Activated naive CD8-positive, alpha-beta T cell treated with anti-CD3 and anti-CD28 coated beads for 36 hours (primary cell): ENCODE results near the gene CRISPLD2. TPM values are rescaled to one million over a fixed set of nuclear protein-coding genes. Genes with fewer than 3 reads are reported as not detected.
A peak's percentile ranks its signal among the peaks of the same experiment; 100 is the strongest.
"Not testable (repeated sequence)": the region's sequence is repeated elsewhere in the genome, so short reads cannot be mapped to it uniquely, and the experiment has no call there.

ENCODE experiments used
- DNase-seq: peaks from one replicate; pipeline ENCODE4 v3.0.0; 2021
- H3K27ac Mint-ChIP-seq: one replicate; pipeline ENCODE4 v1.8.0; 2022; ENCODE audit warnings: mild to moderate bottlenecking, moderate library complexity, mixed read lengths
- H3K27me3 Mint-ChIP-seq: one replicate; pipeline ENCODE4 v1.8.0; 2022; ENCODE audit warnings: mild to moderate bottlenecking, mixed read lengths
- H3K36me3 Mint-ChIP-seq: one replicate; pipeline ENCODE4 v1.8.0; 2021; ENCODE audit warnings: mild to moderate bottlenecking, mixed read lengths
- H3K4me1 Mint-ChIP-seq: one replicate; pipeline ENCODE4 v1.8.0; 2021; ENCODE audit warnings: mixed read lengths
- H3K4me3 Mint-ChIP-seq: one replicate; pipeline ENCODE4 v1.8.0; 2022; ENCODE audit warnings: mild to moderate bottlenecking, moderate library complexity, mixed read lengths
- H3K9me3 Mint-ChIP-seq: one replicate; pipeline ENCODE4 v1.8.0; 2022; ENCODE audit warnings: mixed read lengths
- total RNA-seq, 2 experiments: library from RNA; stranded (reverse); gene quantifications; one replicate each; pipeline ENCODE4 v1.2.3, GENCODE V29; 2021

The CRISPLD2 gene
- total RNA-seq, 2 experiments from 2014 or later = not detected

- peaks cover 3% of the 10 kb centered on the region for H3K27me3 Mint-ChIP-seq
- no peak overlapping the region for H3K4me3 Mint-ChIP-seq
- no peaks in the 10 kb centered on the region for H3K9me3 Mint-ChIP-seq
- DNase-seq = no peak
- peaks cover 3% of the 10 kb centered on the region for H3K4me1 Mint-ChIP-seq
- H3K27ac Mint-ChIP-seq = no peak overlapping the region
- H3K36me3 Mint-ChIP-seq = no peaks in the 10 kb centered on the region
These were observed 114.2 kb downstream of the CRISPLD2 start for GRCh38 chr16:84933774-84934631.

- Mint-ChIP-seq H3K36me3 (no peaks in the 10 kb centered on the region), H3K4me3 (no peak overlapping the region), H3K4me1 (no peaks in the 10 kb centered on the region), H3K27me3 (peaks cover 3% of the 10 kb centered on the region), H3K9me3 (no peaks in the 10 kb centered on the region), H3K27ac (no peak overlapping the region)
- DNase-seq = no peak
These were observed 117.6 kb downstream of the CRISPLD2 start for GRCh38 chr16:84937196-84938005.

- not testable (repeated sequence) for H3K4me3 Mint-ChIP-seq, H3K27me3 Mint-ChIP-seq, H3K36me3 Mint-ChIP-seq, H3K27ac Mint-ChIP-seq, H3K4me1 Mint-ChIP-seq, H3K9me3 Mint-ChIP-seq, DNase-seq
These were observed 118.8 kb downstream of the CRISPLD2 start for GRCh38 chr16:84938616-84939015.

GRCh38 chr16:84940670-84941551 lies 121.1 kb downstream of the CRISPLD2 start:
- no peaks in the 10 kb centered on the region for H3K36me3 Mint-ChIP-seq
- no peak overlapping the region for H3K27ac Mint-ChIP-seq
- DNase-seq = no peak
- no peak overlapping the region for H3K4me3 Mint-ChIP-seq
- no peaks in the 10 kb centered on the region for H3K4me1 Mint-ChIP-seq
- no peaks in the 10 kb centered on the region for H3K9me3 Mint-ChIP-seq
- H3K27me3 Mint-ChIP-seq = peaks cover 7% of the 10 kb centered on the region

- no peaks in the 10 kb centered on the region for H3K4me1 Mint-ChIP-seq
- DNase-seq = no peak
- no peaks in the 10 kb centered on the region for H3K36me3 Mint-ChIP-seq
- peaks cover 7% of the 10 kb centered on the region for H3K27me3 Mint-ChIP-seq
- H3K9me3 Mint-ChIP-seq = no peaks in the 10 kb centered on the region
- H3K27ac Mint-ChIP-seq = no peak overlapping the region
- no peak overlapping the region for H3K4me3 Mint-ChIP-seq
These were observed 122.1 kb downstream of the CRISPLD2 start for GRCh38 chr16:84941921-84942320.

GRCh38 chr16:84942786-84943185 lies 123.0 kb downstream of the CRISPLD2 start:
- Mint-ChIP-seq H3K4me1 (no peaks in the 10 kb centered on the region), H3K9me3 (no peaks in the 10 kb centered on the region), H3K4me3 (no peak overlapping the region), H3K36me3 (no peaks in the 10 kb centered on the region), H3K27ac (no peak overlapping the region), H3K27me3 (peaks cover 6% of the 10 kb centered on the region)
- DNase-seq = no peak

- Mint-ChIP-seq H3K27ac (no peak overlapping the region), H3K27me3 (peaks cover 4% of the 10 kb centered on the region), H3K4me1 (no peaks in the 10 kb centered on the region), H3K9me3 (no peaks in the 10 kb centered on the region), H3K36me3 (no peaks in the 10 kb centered on the region), H3K4me3 (no peak overlapping the region)
- no peak for DNase-seq
These were observed 123.8 kb downstream of the CRISPLD2 start for GRCh38 chr16:84943620-84944019.

- no peaks in the 10 kb centered on the region for H3K36me3 Mint-ChIP-seq
- no peak for DNase-seq
- no peaks in the 10 kb centered on the region for H3K4me1 Mint-ChIP-seq
- peaks cover 4% of the 10 kb centered on the region for H3K27me3 Mint-ChIP-seq
- H3K9me3 Mint-ChIP-seq = no peaks in the 10 kb centered on the region
- no peak overlapping the region for H3K4me3 Mint-ChIP-seq
- no peak overlapping the region for H3K27ac Mint-ChIP-seq
These were observed 127.2 kb downstream of the CRISPLD2 start for GRCh38 chr16:84947022-84947421.

GRCh38 chr16:84947996-84948850 lies 128.4 kb downstream of the CRISPLD2 start:
- no peaks in the 10 kb centered on the region for H3K36me3 Mint-ChIP-seq
- no peak for DNase-seq
- H3K9me3 Mint-ChIP-seq = no peaks in the 10 kb centered on the region
- no peaks in the 10 kb centered on the region for H3K27me3 Mint-ChIP-seq
- no peak overlapping the region for H3K27ac Mint-ChIP-seq
- no peak overlapping the region for H3K4me3 Mint-ChIP-seq
- peaks cover 2% of the 10 kb centered on the region for H3K4me1 Mint-ChIP-seq

- Mint-ChIP-seq H3K36me3 (no peaks in the 10 kb centered on the region), H3K4me3 (no peak overlapping the region), H3K9me3 (no peaks in the 10 kb centered on the region), H3K4me1 (peaks cover 2% of the 10 kb centered on the region), H3K27me3 (no peaks in the 10 kb centered on the region), H3K27ac (no peak overlapping the region)
- no peak for DNase-seq
These were observed 129.2 kb downstream of the CRISPLD2 start for GRCh38 chr16:84948851-84949610.

GRCh38 chr16:84949772-84950436 lies 130.1 kb downstream of the CRISPLD2 start:
- Mint-ChIP-seq H3K27ac (no peak overlapping the region), H3K36me3 (no peaks in the 10 kb centered on the region), H3K27me3 (no peaks in the 10 kb centered on the region), H3K9me3 (no peaks in the 10 kb centered on the region), H3K4me1 (peaks cover 2% of the 10 kb centered on the region), H3K4me3 (no peak overlapping the region)
- DNase-seq = no peak

- Mint-ChIP-seq H3K27ac (no peak overlapping the region), H3K27me3 (no peaks in the 10 kb centered on the region), H3K4me3 (no peak overlapping the region), H3K36me3 (no peaks in the 10 kb centered on the region), H3K4me1 (peaks cover 2% of the 10 kb centered on the region), H3K9me3 (no peaks in the 10 kb centered on the region)
- DNase-seq = peak; percentile 27
These were observed 131.1 kb downstream of the CRISPLD2 start for GRCh38 chr16:84950906-84951305.
